SK-N-SH (cell line): Measurements from ENCODE around the gene ABLIM2. TPM values are rescaled to one million over a fixed set of nuclear protein-coding genes. Genes with fewer than 3 reads are reported as not detected.

Source experiments
- CTCF ChIA-PET: fragments of 300-600, 350-600 bp; formaldehyde crosslinking; extraction: SDS; loops from one replicate; lab custom pipeline; 2021; lab: Yijun Ruan, JAX
- POLR2A ChIA-PET: fragments of 350-600 bp; sonication (Branson Sonifier 250); formaldehyde crosslinking; extraction: SDS; loops from one replicate; lab custom pipeline; 2020; ENCODE audit warnings: antibody characterized with exemption, inconsistent platforms; lab: Yijun Ruan, JAX
- DNase-seq: peaks from one replicate; pipeline ENCODE4 v3.0.0; 2012
- H2AFZ ChIP-seq: fragments of 200-600 bp; sonication (generic); 2 replicates; pipeline ENCODE4 v1.8.1; 2016; ENCODE audit warnings: antibody characterized with exemption, mild to moderate bottlenecking, low read depth
- H3F3A ChIP-seq: fragments of 200-600 bp; sonication (generic); replicated peaks from 2 replicates; pipeline ENCODE3; 2016; ENCODE audit warnings: antibody characterized with exemption, mild to moderate bottlenecking; ENCODE audit not compliant: insufficient read depth
- H3K27ac ChIP-seq, 2 experiments: fragments of 200-500 bp in 1 of 2; fragments of 200-600 bp in 1 of 2; sonication (Bioruptor generic) in 1 of 2; sonication (generic), shearing (Covaris generic) in 1 of 2; 2 replicates each; pipeline versions ENCODE4 v1.5.1 to v1.6.1; 2014 to 2016; ENCODE audit warnings: low read depth in 2 of 2, inconsistent platforms in 1 of 2, low read length in 1 of 2, mild to moderate bottlenecking in 1 of 2, mixed read lengths in 1 of 2
- H3K27me3 ChIP-seq: fragments of 200-600 bp; sonication (generic), shearing (Covaris generic); 2 replicates; pipeline ENCODE4 v1.6.1; 2016; ENCODE audit warnings: mixed run types; ENCODE audit not compliant: insufficient read depth
- H3K36me3 ChIP-seq, 2 experiments: fragments of 200-500 bp in 1 of 2; fragments of 200-600 bp in 1 of 2; sonication (Bioruptor generic) in 1 of 2; sonication (generic) in 1 of 2; replicated peaks in 1 of 2; 2 replicates each; pipeline versions ENCODE3 to v1.5.1; 2014 to 2016; ENCODE audit warnings: low read length in 1 of 2, mild to moderate bottlenecking in 1 of 2; ENCODE audit not compliant: insufficient read depth in 2 of 2, control insufficient read depth in 1 of 2
- H3K4me1 ChIP-seq, 2 experiments: fragments of 200-500 bp in 1 of 2; fragments of 200-600 bp in 1 of 2; sonication (Bioruptor generic) in 1 of 2; sonication (generic), shearing (Covaris generic) in 1 of 2; 2 replicates each; pipeline versions ENCODE4 v1.5.1 to v1.6.1; 2014 to 2016; ENCODE audit warnings: low read depth in 1 of 2, low read length in 1 of 2, mixed run types in 1 of 2; ENCODE audit not compliant: insufficient read depth in 2 of 2, control insufficient read depth in 1 of 2
- H3K4me2 ChIP-seq: fragments of 200-600 bp; sonication (generic), shearing (Covaris generic); 2 replicates; pipeline ENCODE4 v1.6.1; 2017; ENCODE audit warnings: mixed run types
- H3K4me3 ChIP-seq, 2 experiments: fragments of 200-500 bp in 1 of 2; fragments of 200-600 bp in 1 of 2; sonication (Bioruptor generic) in 1 of 2; sonication (generic), shearing (Covaris generic) in 1 of 2; 2 replicates each; pipeline versions ENCODE4 v1.5.1 to v1.8.1; 2014 to 2016; ENCODE audit warnings: low read depth in 2 of 2, inconsistent platforms in 1 of 2, low read length in 1 of 2, mild to moderate bottlenecking in 1 of 2, mixed read lengths in 1 of 2, moderate library complexity in 1 of 2
- H3K79me2 ChIP-seq: fragments of 200-600 bp; sonication (generic); 2 replicates; pipeline ENCODE4 v1.8.1; 2017; ENCODE audit warnings: mild to moderate bottlenecking; ENCODE audit not compliant: insufficient read depth
- H3K9ac ChIP-seq: fragments of 200-600 bp; sonication (generic); 2 replicates; pipeline ENCODE4 v1.6.1; 2017; ENCODE audit warnings: mixed run types
- H3K9me2 ChIP-seq: fragments of 200-600 bp; sonication (generic); 2 replicates; pipeline ENCODE4 v1.6.1; 2017; ENCODE audit warnings: mixed run types
- H3K9me3 ChIP-seq: fragments of 200-600 bp; sonication (generic); 2 replicates; pipeline ENCODE4 v1.6.1; 2017; ENCODE audit warnings: mixed run types, mild to moderate bottlenecking, moderate library complexity
- H4K20me1 ChIP-seq: fragments of 200-600 bp; sonication (generic); 2 replicates; pipeline ENCODE4 v1.6.1; 2017; ENCODE audit warnings: mild to moderate bottlenecking, mixed run types; ENCODE audit not compliant: insufficient read depth
- CHD2 ChIP-seq: fragments of 150-350 bp; IDR thresholded peaks from 2 replicates; pipeline ENCODE4 v1.6.1; 2018; ENCODE audit warnings: low read length; ENCODE audit not compliant: partially characterized antibody
- CTCF ChIP-seq: fragments of 200-600 bp; sonication (generic); IDR thresholded peaks from 2 replicates; pipeline ENCODE4 v1.6.1; 2017; ENCODE audit warnings: antibody characterized with exemption, mild to moderate bottlenecking, moderate library complexity
- EP300 ChIP-seq, 2 experiments: IDR thresholded peaks; 2 replicates each; pipeline versions ENCODE4 v1.4.0 to v1.6.1; 2012; ENCODE audit warnings: borderline replicate concordance in 1 of 2, low read depth in 1 of 2, low read length in 1 of 2
- EZH2phosphoT487 ChIP-seq: fragments of 200-600 bp; sonication (generic); IDR thresholded peaks from 2 replicates; pipeline ENCODE4 v1.6.1; 2017; ENCODE audit warnings: low read depth, mixed run types, mild to moderate bottlenecking, antibody characterized with exemption, moderate library complexity, borderline replicate concordance
- FOSL2 ChIP-seq: IDR thresholded peaks from 2 replicates; pipeline ENCODE4 v1.4.0; 2012; ENCODE audit warnings: low read depth, mild to moderate bottlenecking, moderate library complexity, borderline replicate concordance
- FOXJ3 ChIP-seq: sonication (generic); formaldehyde crosslinking; IDR thresholded peaks from 2 replicates; pipeline ENCODE4 v1.5.1; 2020; ENCODE audit warnings: mild to moderate bottlenecking, missing genetic modification reagents
- FOXM1 ChIP-seq: IDR thresholded peaks from 2 replicates; pipeline ENCODE4 v1.4.0; 2012; ENCODE audit warnings: low read depth, mild to moderate bottlenecking
- GABPA ChIP-seq: IDR thresholded peaks from 2 replicates; pipeline ENCODE4 v1.4.0; 2012; ENCODE audit warnings: low read depth, mild to moderate bottlenecking
- JUND ChIP-seq: IDR thresholded peaks from 2 replicates; pipeline ENCODE4 v1.4.0; 2012
- MAX ChIP-seq: IDR thresholded peaks from 2 replicates; pipeline ENCODE4 v1.4.0; 2012; ENCODE audit warnings: low read depth
- MEF2A ChIP-seq: IDR thresholded peaks from 2 replicates; pipeline ENCODE4 v1.4.0; 2012; ENCODE audit warnings: low read depth, borderline replicate concordance
- MXI1 ChIP-seq: IDR thresholded peaks from 2 replicates; pipeline ENCODE4 v1.6.1; 2012; ENCODE audit warnings: mild to moderate bottlenecking, low read depth, low read length, improper control_type of control experiment
- NFIC ChIP-seq: IDR thresholded peaks from 2 replicates; pipeline ENCODE4 v1.4.0; 2012; ENCODE audit warnings: borderline replicate concordance
- PBX3 ChIP-seq: IDR thresholded peaks from 2 replicates; pipeline ENCODE4; 2012
- POLR2AphosphoS5 ChIP-seq: IDR thresholded peaks from 2 replicates; pipeline ENCODE4 v1.6.1; 2012; ENCODE audit warnings: low read depth, low read length
- RAD21 ChIP-seq: IDR thresholded peaks from 2 replicates; pipeline ENCODE4 v1.6.1; 2012; ENCODE audit warnings: mild to moderate bottlenecking, low read length
- REST ChIP-seq: IDR thresholded peaks from 2 replicates; pipeline ENCODE4 v1.6.1; 2012; ENCODE audit warnings: mild to moderate bottlenecking, low read depth, low read length, moderate library complexity
- RFX5 ChIP-seq: IDR thresholded peaks from 2 replicates; pipeline ENCODE4 v1.6.1; 2012; ENCODE audit warnings: mild to moderate bottlenecking, improper control_type of control experiment, low read length
- SIN3A ChIP-seq: IDR thresholded peaks from 2 replicates; pipeline ENCODE4 v1.6.1; 2012; ENCODE audit warnings: low read depth, mild to moderate bottlenecking, low read length, moderate library complexity, borderline replicate concordance
- SMC3 ChIP-seq: IDR thresholded peaks from 2 replicates; pipeline ENCODE4 v1.6.1; 2012; ENCODE audit warnings: low read depth, low read length, improper control_type of control experiment
- TCF12 ChIP-seq: IDR thresholded peaks from 2 replicates; pipeline ENCODE4 v1.4.0; 2012
- TEAD4 ChIP-seq: IDR thresholded peaks from 2 replicates; pipeline ENCODE4 v1.4.0; 2012; ENCODE audit warnings: mild to moderate bottlenecking, borderline replicate concordance; ENCODE audit not compliant: insufficient read depth
- USF1 ChIP-seq: IDR thresholded peaks from 2 replicates; pipeline ENCODE4 v1.4.0; 2012; ENCODE audit warnings: low read depth, borderline replicate concordance
- USF2 ChIP-seq: fragments of 150-350 bp; IDR thresholded peaks from 2 replicates; pipeline ENCODE4 v1.6.1; 2017; ENCODE audit warnings: antibody characterized with exemption, low read length, low read depth, borderline replicate concordance
- YY1 ChIP-seq: IDR thresholded peaks from 2 replicates; pipeline ENCODE4 v1.4.0; 2012; ENCODE audit warnings: low read depth, mild to moderate bottlenecking
- WGBS: methylation state at CpG from one replicate; pipeline ENCODE4 v1.1.6; 2017; ENCODE audit warnings: low lambda C conversion rate; 5-methylcytosine and 5-hydroxymethylcytosine counted together
- polyA plus RNA-seq, 3 experiments: library from polyadenylated mRNA; depleted of rRNA; stranded (reverse); fragments of >200 nt; gene quantifications; 2 replicates each; pipeline ENCODE4 v1.2.3, GENCODE V29; 2012

Gene ABLIM2
- polyA plus RNA-seq, 1 of the 3 experiments (the other 2 are of a cell fraction), result 0.53 TPM

GRCh38 chr4:7941111-7941964 lies 217.3 kb downstream of the ABLIM2 start:
- Histone ChIP-seq H3K4me1 (peaks cover 10 to 11% of the 10 kb centered on the region in 2 experiments; a peak in 2 of 4 replicates), H3K36me3 (no peaks in the 10 kb centered on the region), H3K4me2 (0 out of 2 replicates have a peak overlapping the region, but pooled peaks have one; percentile 9), H2AFZ (no peak overlapping the region), H3K27ac (peak overlapping the region in 1 of 2 experiments; percentile 55; a peak in 2 of 4 replicates), H4K20me1 (peaks cover 20% of the 10 kb centered on the region), H3K79me2 (peaks cover 39% of the 10 kb centered on the region), H3F3A (peaks cover 19% of the 10 kb centered on the region), H3K4me3 (no peak overlapping the region), H3K27me3 (no peaks in the 10 kb centered on the region), H3K9ac (no peak overlapping the region), H3K9me2 (no peaks in the 10 kb centered on the region), H3K9me3 (no peaks in the 10 kb centered on the region)
- ChIA-PET CTCF (interaction anchor here (0.6 to 13.5 kb wide), 6 partner anchors 11 to 137 kb away, joined by 3 to 116 read pairs (median 4); no protein-coding TSS in a partner anchor), POLR2A (interaction anchor here (0.9 kb wide), 1 partner anchor 69 kb away, joined by 3 read pairs; no protein-coding TSS in a partner anchor)
- no peak for DNase-seq
- 78% methylated on average over 11 of the region's 11 CpGs for WGBS
- TF ChIP-seq YY1, result no peak
- TF ChIP-seq CHD2, result no peak
- no peak for TF ChIP-seq MXI1
- TF ChIP-seq SMC3, result no peak
- TF ChIP-seq FOSL2, result peak; percentile 45; the same call in 1 of the 2 replicates
- no peak for TF ChIP-seq SIN3A
- TF ChIP-seq USF1, result no peak
- TF ChIP-seq EP300 (IDR thresholded peaks at IDR 0.05; ENCODE audit: borderline replicate concordance in 1 of 2, low read depth in 1 of 2, low read length in 1 of 2), result no peak
- no peak for TF ChIP-seq CTCF
- TF ChIP-seq POLR2AphosphoS5, result no peak
- TF ChIP-seq USF2, result no peak
- TF ChIP-seq MEF2A, result no peak
- TF ChIP-seq PBX3, result no peak
- no peak for TF ChIP-seq GABPA
- TF ChIP-seq TCF12, result peak; percentile 24; the same call in 1 of the 2 replicates
- TF ChIP-seq REST, result no peak
- TF ChIP-seq EZH2phosphoT487, result no peak
- TF ChIP-seq TEAD4, result no peak
- peak; percentile 37; the same call in 1 of the 2 replicates for TF ChIP-seq NFIC
- TF ChIP-seq FOXJ3, result no peak
- no peak for TF ChIP-seq JUND
- TF ChIP-seq MAX, result no peak
- TF ChIP-seq RAD21, result no peak
- TF ChIP-seq FOXM1, result no peak
- TF ChIP-seq RFX5, result no peak
